ENCODE measurements around the gene UEVLD. TPM values are rescaled to one million over a fixed set of nuclear protein-coding genes. Genes with fewer than 3 reads are reported as not detected.

Gene UEVLD
- total and polyA plus RNA-seq, 2 donors (not counting 1 experiment from before 2014, with no cell fraction given) = 6.3 to 12.8 TPM

DNA sequence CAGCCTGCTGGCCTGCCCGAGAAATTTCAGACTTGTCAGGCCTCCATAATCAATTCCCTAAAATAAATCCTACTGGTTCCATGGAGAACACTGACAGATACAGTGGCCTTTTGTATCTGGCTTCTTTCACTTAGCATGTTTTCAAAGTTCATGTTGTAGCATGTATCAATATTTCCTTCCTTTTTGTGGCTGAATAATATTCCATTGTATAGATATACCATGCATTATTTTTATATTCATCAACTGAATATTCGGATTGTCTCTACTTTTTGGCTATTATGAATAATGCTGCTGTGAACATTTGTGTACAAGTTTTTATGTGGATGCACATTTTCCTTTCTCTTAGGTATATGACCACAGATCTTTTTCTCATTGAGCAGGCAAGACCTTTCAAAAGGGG lies 35.2 kb upstream of the UEVLD start:
- Histone ChIP-seq H2AFZ (ENCODE audit: insufficient read depth, low read depth, low read length, poor library complexity, severe bottlenecking) (no peak overlapping the region), H3K4me2 (replicated peaks; ENCODE audit: low read depth, low read length, poor library complexity, severe bottlenecking) (no peak overlapping the region), H3K9ac (ENCODE audit: low read length) (no peak overlapping the region), H3K4me1 (ENCODE audit: control insufficient read depth in 2 of 2, insufficient read depth in 2 of 2, low read length in 2 of 2) (peaks cover 0 to 3% of the 10 kb centered on the region in 2 donors), H3K79me2 (ENCODE audit: control insufficient read depth, insufficient read depth, low read length) (peaks cover 96% of the 10 kb centered on the region), H3K27me3 (replicated peaks in 1 of 4; ENCODE audit: control extremely low read depth in 1 of 4, control insufficient read depth in 3 of 4, insufficient read depth in 4 of 4, low read length in 3 of 4) (no peaks in the 10 kb centered on the region), H3K36me3 (replicated peaks in 1 of 2; ENCODE audit: control extremely low read depth in 1 of 2, control insufficient read depth in 1 of 2, extremely low read depth in 1 of 2, insufficient read depth in 2 of 2, low read length in 1 of 2) (no peaks in the 10 kb centered on the region), H3K9me3 (ENCODE audit: control extremely low read depth in 1 of 3, control insufficient read depth in 2 of 3, insufficient read depth in 1 of 3, low read length in 2 of 3) (peaks cover 0 to 8% (median 3%) of the 10 kb centered on the region in 3 donors), H3K27ac (ENCODE audit: low read length in 2 of 2) (no peak overlapping the region), H4K20me1 (ENCODE audit: control insufficient read depth, insufficient read depth, low read length, poor library complexity, severe bottlenecking) (peaks cover 75% of the 10 kb centered on the region), H3K4me3 (ENCODE audit: control extremely low read depth in 1 of 5, extremely low read depth in 1 of 5, insufficient read depth in 1 of 5, low read depth in 2 of 5, low read length in 4 of 5) (no peak overlapping the region)
- intact Hi-C loops (cut with micrococcal nuclease) = no loop called here
- ChIA-PET CTCF (interaction anchor here (0.8 to 1.1 kb wide), 2 partner anchors 14 to 83 kb away, joined by 3 read pairs; no protein-coding TSS in a partner anchor), POLR2A (no interaction called here)
- WGBS (ENCODE audit: insufficient coverage) = 100% methylated on average over 1 of the region's 2 CpGs
- TF ChIP-seq EZH2 (IDR thresholded peaks at IDR 0.05; ENCODE audit: borderline replicate concordance, insufficient read depth, low read depth, low read length, poor library complexity, severe bottlenecking) = no peak
- TF ChIP-seq, protein P1, sequence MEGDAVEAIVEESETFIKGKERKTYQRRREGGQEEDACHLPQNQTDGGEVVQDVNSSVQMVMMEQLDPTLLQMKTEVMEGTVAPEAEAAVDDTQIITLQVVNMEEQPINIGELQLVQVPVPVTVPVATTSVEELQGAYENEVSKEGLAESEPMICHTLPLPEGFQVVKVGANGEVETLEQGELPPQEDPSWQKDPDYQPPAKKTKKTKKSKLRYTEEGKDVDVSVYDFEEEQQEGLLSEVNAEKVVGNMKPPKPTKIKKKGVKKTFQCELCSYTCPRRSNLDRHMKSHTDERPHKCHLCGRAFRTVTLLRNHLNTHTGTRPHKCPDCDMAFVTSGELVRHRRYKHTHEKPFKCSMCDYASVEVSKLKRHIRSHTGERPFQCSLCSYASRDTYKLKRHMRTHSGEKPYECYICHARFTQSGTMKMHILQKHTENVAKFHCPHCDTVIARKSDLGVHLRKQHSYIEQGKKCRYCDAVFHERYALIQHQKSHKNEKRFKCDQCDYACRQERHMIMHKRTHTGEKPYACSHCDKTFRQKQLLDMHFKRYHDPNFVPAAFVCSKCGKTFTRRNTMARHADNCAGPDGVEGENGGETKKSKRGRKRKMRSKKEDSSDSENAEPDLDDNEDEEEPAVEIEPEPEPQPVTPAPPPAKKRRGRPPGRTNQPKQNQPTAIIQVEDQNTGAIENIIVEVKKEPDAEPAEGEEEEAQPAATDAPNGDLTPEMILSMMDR (IDR thresholded peaks at IDR 0.05) = no peak
- Mint-ChIP-seq H3K27me3 (no peaks in the 10 kb centered on the region), H3K27ac (no peak overlapping the region), H3K4me3 (no peak overlapping the region), H3K9me3 (ENCODE audit: insufficient read depth) (peaks cover 3% of the 10 kb centered on the region), H3K4me1 (peaks cover 30% of the 10 kb centered on the region)
- ATAC-seq (ENCODE audit: low read depth) = no peak
- no peak for DNase-seq

DNA sequence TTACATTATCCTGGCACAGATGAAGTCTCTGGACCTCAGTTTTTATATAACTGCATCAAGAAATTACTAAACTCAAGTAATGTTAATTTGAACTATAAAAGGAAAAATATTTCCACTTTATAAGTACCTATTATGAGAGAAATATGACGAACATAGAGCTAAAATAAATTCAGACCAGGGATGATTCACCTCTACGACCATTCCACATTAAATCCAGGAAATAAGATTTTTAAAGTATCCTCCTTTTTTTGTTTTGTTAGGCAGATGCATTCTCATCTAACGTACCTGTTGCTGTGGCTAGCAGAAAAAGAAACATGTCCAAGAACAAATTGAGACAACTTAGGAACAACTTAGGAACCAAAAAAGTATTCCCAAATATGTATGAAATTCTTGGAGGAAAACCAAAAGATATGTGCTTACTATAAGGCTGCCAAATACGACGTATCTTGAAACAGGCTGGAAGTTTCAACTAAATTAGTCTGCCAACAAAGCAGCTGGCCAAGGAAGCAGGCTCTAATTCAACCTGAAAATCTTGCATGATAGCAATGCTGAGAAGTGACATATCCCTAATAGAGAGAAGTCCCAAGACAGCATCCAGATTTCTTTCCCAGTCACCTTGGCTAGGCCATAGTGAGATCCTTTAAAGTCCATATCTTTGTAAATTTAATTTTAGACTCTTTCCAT lies 29.9 kb upstream of the UEVLD start:
- 93% methylated on average over 2 of the region's 5 CpGs for WGBS (ENCODE audit: insufficient coverage)
- Mint-ChIP-seq H3K4me1 (peaks cover 31% of the 10 kb centered on the region), H3K27me3 (no peaks in the 10 kb centered on the region), H3K9me3 (ENCODE audit: insufficient read depth) (no peaks in the 10 kb centered on the region), H3K4me3 (no peak overlapping the region), H3K27ac (no peak overlapping the region)
- H4K20me1 ChIP-seq (ENCODE audit: control insufficient read depth, insufficient read depth, low read length, poor library complexity, severe bottlenecking) = peaks cover 51% of the 10 kb centered on the region
- ChIA-PET POLR2A (no interaction called here), CTCF (interaction anchor here (1.3 to 1.5 kb wide), 2 partner anchors 10 to 13 kb away, joined by 4 to 5 read pairs; no protein-coding TSS in a partner anchor)
- DNase-seq (no peak), ATAC-seq (ENCODE audit: low read depth) (no peak)
- peaks cover 0 to 5% (median under 1%) of the 10 kb centered on the region in 3 donors for H3K9me3 ChIP-seq (ENCODE audit: control extremely low read depth in 1 of 3, control insufficient read depth in 2 of 3, insufficient read depth in 1 of 3, low read length in 2 of 3)
- H3K36me3 ChIP-seq (replicated peaks in 1 of 2; ENCODE audit: control extremely low read depth in 1 of 2, control insufficient read depth in 1 of 2, extremely low read depth in 1 of 2, insufficient read depth in 2 of 2, low read length in 1 of 2) = peaks cover 0 to 24% of the 10 kb centered on the region in 2 experiments
- H3K9ac ChIP-seq (ENCODE audit: low read length) = no peak overlapping the region
- peaks cover 5 to 7% of the 10 kb centered on the region in 2 donors for H3K4me1 ChIP-seq (ENCODE audit: control insufficient read depth in 2 of 2, insufficient read depth in 2 of 2, low read length in 2 of 2)
- intact Hi-C loops (cut with micrococcal nuclease) = no loop called here
- no peak for TF ChIP-seq EZH2 (IDR thresholded peaks at IDR 0.05; ENCODE audit: borderline replicate concordance, insufficient read depth, low read depth, low read length, poor library complexity, severe bottlenecking)
- TF ChIP-seq, protein P1 (IDR thresholded peaks at IDR 0.05) = no peak
- peaks cover 63% of the 10 kb centered on the region for H3K79me2 ChIP-seq (ENCODE audit: control insufficient read depth, insufficient read depth, low read length)
- H3K27me3 ChIP-seq (replicated peaks in 1 of 4; ENCODE audit: control extremely low read depth in 1 of 4, control insufficient read depth in 3 of 4, insufficient read depth in 4 of 4, low read length in 3 of 4) = no peaks in the 10 kb centered on the region
- H2AFZ ChIP-seq (ENCODE audit: insufficient read depth, low read depth, low read length, poor library complexity, severe bottlenecking) = no peak overlapping the region
- H3K4me2 ChIP-seq (replicated peaks; ENCODE audit: low read depth, low read length, poor library complexity, severe bottlenecking) = no peak overlapping the region
- no peak overlapping the region for H3K27ac ChIP-seq (ENCODE audit: low read length in 2 of 2)
- H3K4me3 ChIP-seq (ENCODE audit: control extremely low read depth in 1 of 5, extremely low read depth in 1 of 5, insufficient read depth in 1 of 5, low read depth in 2 of 5, low read length in 4 of 5) = no peak overlapping the region

All from B cell (primary cell).